Neural crest cell (in vitro differentiated cells): ENCODE results near the gene NAT10. TPM values are rescaled to one million over a fixed set of nuclear protein-coding genes. Genes with fewer than 3 reads are reported as not detected.
A peak's percentile ranks its signal among the peaks of the same experiment; 100 is the strongest.
"Not testable (repeated sequence)": the region's sequence is repeated elsewhere in the genome, so short reads cannot be mapped to it uniquely, and the experiment has no call there.

Source experiments
- DNase-seq: peaks from one replicate; pipeline ENCODE4 v3.0.0; 2021; ENCODE audit warnings: low read depth, mixed read lengths, low spot score
- H3K27ac Mint-ChIP-seq: one replicate; pipeline ENCODE4 v1.8.0; 2021; ENCODE audit warnings: mild to moderate bottlenecking, mixed read lengths; ENCODE audit not compliant: unreplicated experiment
- H3K27me3 Mint-ChIP-seq: 2 replicates; pipeline ENCODE4 v1.8.0; 2021; ENCODE audit warnings: low read depth, mild to moderate bottlenecking, mixed read lengths
- H3K36me3 Mint-ChIP-seq: 2 replicates; pipeline ENCODE4 v1.8.0; 2021; ENCODE audit warnings: low read depth, mild to moderate bottlenecking, mixed read lengths
- H3K4me1 Mint-ChIP-seq: 2 replicates; pipeline ENCODE4 v1.8.0; 2021; ENCODE audit warnings: mixed read lengths
- H3K4me3 Mint-ChIP-seq: one replicate; pipeline ENCODE4 v1.8.0; 2021; ENCODE audit warnings: mild to moderate bottlenecking, mixed read lengths
- H3K9me3 Mint-ChIP-seq: 2 replicates; pipeline ENCODE4 v1.8.0; 2021; ENCODE audit warnings: mixed read lengths
- long read RNA-seq: library from polyadenylated mRNA; unstranded; transcript quantifications from one replicate; pipeline ENCODE4 v2.0.0, GENCODE V29; 2020
- total RNA-seq: library from RNA; stranded (reverse); gene quantifications from 2 replicates; pipeline ENCODE4 v1.2.1, GENCODE V29; 2021
- TF ChIP-seq, protein P1 (sequence below): fragments of 200-600 bp; sonication (generic); conservative IDR thresholded peaks from 2 replicates; pipeline ENCODE4 v1.5.0; 2021; ENCODE audit warnings: antibody characterized with exemption, mild to moderate bottlenecking

The NAT10 gene
- total RNA-seq, result 70.8 and 73.2 TPM in 2 replicates
- long read RNA-seq, full-length matches to known transcripts, result 116 of 147 reads
- long read RNA-seq, partial matches to known transcripts, result 21 of 147 reads
- long read RNA-seq, other reads (novel, unspliced or antisense), result 10 of 147 reads

DNA sequence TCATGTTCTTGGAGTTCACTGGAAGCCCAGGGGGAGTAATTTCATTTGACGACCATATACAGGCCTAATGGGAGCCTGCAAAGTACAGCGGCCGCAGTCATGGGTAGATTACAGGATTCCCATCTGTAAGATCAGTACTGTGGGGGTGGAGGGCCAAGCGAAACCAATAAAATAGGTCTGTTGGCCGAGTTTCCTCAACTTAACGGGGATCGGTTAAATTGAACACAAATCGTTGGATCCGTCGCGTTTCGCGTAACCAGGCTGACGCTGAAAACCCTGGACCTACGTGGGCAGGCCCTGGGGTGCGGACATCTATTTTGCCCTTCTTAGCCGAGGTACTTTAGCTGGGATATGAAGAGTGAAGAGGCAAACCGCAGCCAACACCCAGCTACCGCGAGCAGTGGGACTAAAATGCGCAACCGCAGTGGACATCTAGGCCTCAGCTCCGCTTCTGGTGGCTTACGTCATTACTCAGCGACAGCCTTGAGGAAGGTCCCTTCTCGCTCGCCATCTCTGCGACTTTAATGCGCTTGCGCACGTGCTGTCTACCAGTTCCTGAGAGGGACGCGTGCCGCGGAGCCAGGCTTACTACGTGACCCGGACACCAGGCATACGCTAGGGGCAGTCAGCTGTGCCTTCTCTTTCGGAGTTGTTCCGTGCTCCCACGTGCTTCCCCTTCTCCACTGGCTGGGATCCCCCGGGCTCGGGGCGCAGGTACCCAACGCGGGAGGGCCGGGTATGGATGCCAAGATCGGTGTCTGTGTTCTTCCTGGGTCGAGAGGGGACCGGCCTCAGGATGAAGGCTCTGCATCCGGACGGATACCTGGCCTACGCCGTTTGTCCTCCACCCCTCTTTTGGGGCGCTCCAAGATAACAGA lies at the start of gene NAT10:
NAT10 (plus strand) TSS at position 551 of the 878 bp plus-strand sequence. CDS start 2,597 bp downstream, outside the sequence.
- TF ChIP-seq, protein P1, sequence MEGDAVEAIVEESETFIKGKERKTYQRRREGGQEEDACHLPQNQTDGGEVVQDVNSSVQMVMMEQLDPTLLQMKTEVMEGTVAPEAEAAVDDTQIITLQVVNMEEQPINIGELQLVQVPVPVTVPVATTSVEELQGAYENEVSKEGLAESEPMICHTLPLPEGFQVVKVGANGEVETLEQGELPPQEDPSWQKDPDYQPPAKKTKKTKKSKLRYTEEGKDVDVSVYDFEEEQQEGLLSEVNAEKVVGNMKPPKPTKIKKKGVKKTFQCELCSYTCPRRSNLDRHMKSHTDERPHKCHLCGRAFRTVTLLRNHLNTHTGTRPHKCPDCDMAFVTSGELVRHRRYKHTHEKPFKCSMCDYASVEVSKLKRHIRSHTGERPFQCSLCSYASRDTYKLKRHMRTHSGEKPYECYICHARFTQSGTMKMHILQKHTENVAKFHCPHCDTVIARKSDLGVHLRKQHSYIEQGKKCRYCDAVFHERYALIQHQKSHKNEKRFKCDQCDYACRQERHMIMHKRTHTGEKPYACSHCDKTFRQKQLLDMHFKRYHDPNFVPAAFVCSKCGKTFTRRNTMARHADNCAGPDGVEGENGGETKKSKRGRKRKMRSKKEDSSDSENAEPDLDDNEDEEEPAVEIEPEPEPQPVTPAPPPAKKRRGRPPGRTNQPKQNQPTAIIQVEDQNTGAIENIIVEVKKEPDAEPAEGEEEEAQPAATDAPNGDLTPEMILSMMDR, result peak; percentile 32
- peak; percentile 91 for DNase-seq
- no peaks in the 10 kb centered on the region for H3K9me3 Mint-ChIP-seq
- peak within 1 kb of the TSS; percentile 97 for H3K27ac Mint-ChIP-seq
- peaks cover 12% of the 10 kb centered on the region for H3K27me3 Mint-ChIP-seq
- H3K4me1 Mint-ChIP-seq, result peaks cover 34% of the 10 kb centered on the region
- no peaks in the 10 kb centered on the region for H3K36me3 Mint-ChIP-seq
- peak within 1 kb of the TSS; percentile 98 for H3K4me3 Mint-ChIP-seq

DNA sequence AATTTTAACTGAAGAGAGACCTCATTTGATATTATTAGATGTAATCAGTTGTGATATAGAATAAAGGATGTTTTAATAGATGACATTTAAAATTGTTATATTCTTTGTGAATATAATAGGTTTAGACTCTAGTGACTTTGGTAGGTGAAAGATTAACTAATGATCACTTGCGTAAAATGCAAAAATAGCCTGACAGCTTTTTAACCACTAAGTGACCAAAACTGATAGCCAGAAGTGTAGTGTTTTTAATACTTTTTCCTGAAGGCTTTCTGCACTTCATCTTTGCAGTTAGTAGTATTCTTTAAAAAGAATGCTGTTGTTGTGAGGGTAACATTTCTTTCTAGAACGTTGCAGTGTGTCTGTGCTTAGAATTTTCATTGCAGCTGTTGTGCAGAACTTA lies 48.8 kb upstream of the NAT10 start:
- Mint-ChIP-seq H3K4me1 (peaks cover 41% of the 10 kb centered on the region), H3K27me3 (no peaks in the 10 kb centered on the region), H3K36me3 (peaks cover 23% of the 10 kb centered on the region), H3K9me3 (no peaks in the 10 kb centered on the region), H3K27ac (no peak overlapping the region), H3K4me3 (peak overlapping the region; percentile 29)
- TF ChIP-seq, protein P1, result no peak
- no peak for DNase-seq

DNA sequence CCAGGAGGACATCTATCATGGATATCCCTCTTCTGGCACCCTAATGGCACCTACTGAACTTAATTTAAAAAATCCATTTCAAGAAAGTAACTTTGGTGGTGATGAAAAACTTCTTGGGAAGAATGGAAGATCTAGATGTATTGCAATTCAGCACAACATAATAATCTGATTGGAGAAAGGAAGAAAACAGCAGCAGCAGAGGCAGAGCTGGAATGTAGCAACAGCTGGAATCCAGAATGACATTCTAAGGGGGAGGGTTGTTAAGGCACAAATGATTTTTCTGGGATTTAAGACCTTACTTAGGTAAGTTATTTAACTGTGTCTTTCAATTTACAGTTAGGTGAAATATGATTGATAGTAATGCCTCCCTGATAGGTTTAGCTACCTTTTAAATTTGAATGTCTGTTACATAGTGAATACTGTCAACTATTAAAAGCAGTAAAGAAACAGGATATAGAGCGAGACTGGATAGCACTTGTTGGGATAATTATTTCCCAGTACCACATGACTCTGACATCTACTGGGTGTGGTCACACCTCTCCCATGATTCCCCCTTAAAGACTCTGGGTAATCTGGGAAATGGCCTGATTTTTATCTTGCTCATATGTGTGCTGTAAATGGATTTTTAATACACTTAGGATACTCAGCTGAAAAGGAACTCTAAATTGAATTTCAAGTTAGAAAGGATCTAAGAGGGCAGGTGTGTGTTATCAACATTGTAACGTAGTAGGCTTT lies 42.2 kb upstream of the NAT10 start:
- H3K9me3 Mint-ChIP-seq, result no peaks in the 10 kb centered on the region
- H3K27me3 Mint-ChIP-seq, result no peaks in the 10 kb centered on the region
- peaks cover 23% of the 10 kb centered on the region for H3K36me3 Mint-ChIP-seq
- H3K4me1 Mint-ChIP-seq, result peaks cover 42% of the 10 kb centered on the region
- DNase-seq, result no peak
- H3K4me3 Mint-ChIP-seq, result no peak overlapping the region
- H3K27ac Mint-ChIP-seq, result no peak overlapping the region
- TF ChIP-seq, protein P1, result no peak

DNA sequence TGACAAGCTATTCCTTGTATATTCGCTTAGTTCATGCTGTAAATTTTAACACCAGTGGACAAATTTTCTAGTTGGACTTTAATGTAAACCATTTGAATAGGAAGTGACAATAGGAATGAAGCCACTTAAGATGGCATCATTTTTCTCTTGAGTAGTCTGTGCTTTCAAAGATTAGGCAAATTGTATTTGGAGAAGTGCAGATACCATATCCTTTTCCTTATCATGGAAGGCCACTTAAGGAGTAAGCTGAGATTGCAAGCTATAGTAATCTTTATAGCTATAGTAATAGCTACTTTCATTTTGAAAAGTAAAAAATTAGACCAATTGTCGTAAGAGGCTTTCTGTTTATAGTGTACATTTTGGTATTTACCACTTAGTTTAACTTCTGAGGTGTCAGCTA lies 41.1 kb upstream of the NAT10 start:
- H3K27ac Mint-ChIP-seq, result no peak overlapping the region
- peaks cover 34% of the 10 kb centered on the region for H3K4me1 Mint-ChIP-seq
- H3K27me3 Mint-ChIP-seq, result no peaks in the 10 kb centered on the region
- H3K4me3 Mint-ChIP-seq, result no peak overlapping the region
- TF ChIP-seq, protein P1, result no peak
- H3K36me3 Mint-ChIP-seq, result peaks cover 20% of the 10 kb centered on the region
- no peaks in the 10 kb centered on the region for H3K9me3 Mint-ChIP-seq
- no peak for DNase-seq

DNA sequence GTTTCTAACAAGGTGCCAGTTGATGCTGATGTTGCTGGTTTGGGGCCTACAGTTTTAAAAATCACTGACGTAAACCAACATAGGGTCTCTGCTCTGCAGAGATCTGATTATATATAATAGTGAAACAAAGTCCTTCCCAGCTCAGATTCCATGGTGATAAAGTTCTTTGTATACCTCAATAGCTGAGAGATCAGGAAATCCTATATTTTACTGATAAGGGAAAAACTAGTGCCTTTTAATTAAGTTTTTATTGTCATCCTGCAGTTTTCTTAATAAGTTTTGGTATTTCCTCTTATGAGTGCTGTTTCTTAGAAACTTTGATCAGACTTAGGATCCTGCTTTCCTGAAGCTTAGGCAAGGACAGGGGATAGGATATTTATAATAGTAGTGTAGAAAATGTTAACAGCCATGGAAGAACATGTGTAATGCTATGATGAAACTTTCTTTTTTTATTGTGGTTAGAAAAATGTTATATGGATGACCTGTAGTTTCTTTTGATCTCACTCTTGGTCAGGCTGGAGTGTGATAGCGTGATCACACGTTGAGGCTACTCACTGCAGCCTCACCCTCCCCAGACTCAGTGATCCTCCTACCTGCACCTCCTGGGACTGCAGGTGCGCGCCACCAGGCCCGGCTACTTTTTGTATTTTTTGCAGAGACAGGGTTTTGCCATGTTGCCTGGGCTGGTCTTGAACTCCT lies 39.8 kb upstream of the NAT10 start:
- H3K27me3 Mint-ChIP-seq, result no peaks in the 10 kb centered on the region
- no peak overlapping the region for H3K4me3 Mint-ChIP-seq
- peaks cover 16% of the 10 kb centered on the region for H3K36me3 Mint-ChIP-seq
- H3K27ac Mint-ChIP-seq, result no peak overlapping the region
- TF ChIP-seq, protein P1, result peak; percentile 39
- no peak for DNase-seq
- no peaks in the 10 kb centered on the region for H3K9me3 Mint-ChIP-seq
- H3K4me1 Mint-ChIP-seq, result peaks cover 34% of the 10 kb centered on the region

DNA sequence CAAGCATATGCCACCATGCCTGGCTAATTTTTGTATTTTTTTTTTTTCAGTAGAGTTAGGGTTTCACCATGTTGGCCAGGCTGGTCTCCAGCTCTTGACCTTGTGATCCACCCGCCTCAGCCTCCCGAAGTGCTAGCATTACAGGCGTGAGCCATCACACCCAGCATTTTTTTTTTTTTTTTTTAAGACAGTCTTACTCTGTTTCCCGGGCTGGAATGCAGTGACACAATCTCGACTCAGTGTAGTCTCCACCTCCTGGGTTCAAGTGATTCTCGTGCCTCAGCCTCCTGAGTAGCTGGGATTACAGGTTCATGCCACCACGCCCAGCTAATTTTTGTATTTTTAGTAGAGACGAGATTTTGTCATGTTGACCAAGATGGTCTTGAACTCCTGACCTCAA lies 38.7 kb upstream of the NAT10 start:
- peaks cover 18% of the 10 kb centered on the region for H3K36me3 Mint-ChIP-seq
- peaks cover 34% of the 10 kb centered on the region for H3K4me1 Mint-ChIP-seq
- DNase-seq, H3K4me3 Mint-ChIP-seq, H3K27ac Mint-ChIP-seq, H3K9me3 Mint-ChIP-seq, H3K27me3 Mint-ChIP-seq: not testable (repeated sequence)
